PC-9 (cell line): ENCODE data around the gene CRTC1. TPM values are rescaled to one million over a fixed set of nuclear protein-coding genes. Genes with fewer than 3 reads are reported as not detected.

Experiments
- BruUV-seq: library from RNA; stranded (reverse); fragments of 400-500 nt; replicated peaks from 2 replicates; lab custom pipeline; 2021; lab: Mats Ljungman, UMichigan
- CTCF ChIA-PET: fragments of 300-600 bp; sonication (Branson Sonifier 250); formaldehyde crosslinking; loops from one replicate; lab custom pipeline; 2022; ENCODE audit warnings: antibody characterized with exemption; lab: Charles Lee
- POLR2A ChIA-PET: fragments of 300-600 bp; sonication (Branson Sonifier 250); formaldehyde crosslinking; loops from one replicate; lab custom pipeline; 2022; ENCODE audit warnings: antibody characterized with exemption; ENCODE audit not compliant: unreplicated experiment; lab: Charles Lee
- DNase-seq, 2 experiments: peaks; one replicate each; pipeline versions ENCODE4 v3.0.0 to v3.0.0-alpha.2; 2015 to 2022; ENCODE audit warnings: mixed read lengths in 1 of 2
- H2AFZ ChIP-seq: fragments of 200-600 bp; sonication (generic); 2 replicates; pipeline ENCODE4 v1.8.1; 2017; ENCODE audit warnings: antibody characterized with exemption
- H3F3A ChIP-seq: fragments of 200-600 bp; sonication (generic); 2 replicates; pipeline ENCODE4 v1.8.1; 2017; ENCODE audit warnings: antibody characterized with exemption, mild to moderate bottlenecking, low read depth; ENCODE audit not compliant: insufficient read depth
- H3K27ac ChIP-seq: fragments of 200-600 bp; sonication (generic); 2 replicates; pipeline ENCODE4 v1.6.1; 2016; ENCODE audit warnings: mixed run types
- H3K27me3 ChIP-seq: fragments of 200-600 bp; sonication (generic); 2 replicates; pipeline ENCODE4 v1.6.1; 2016; ENCODE audit warnings: low read depth, mixed run types; ENCODE audit not compliant: insufficient read depth
- H3K36me3 ChIP-seq: fragments of 200-600 bp; sonication (generic); 2 replicates; pipeline ENCODE4 v1.6.1; 2016; ENCODE audit warnings: low read depth, mixed run types
- H3K4me1 ChIP-seq: fragments of 200-600 bp; sonication (generic); replicated peaks from 2 replicates; pipeline ENCODE4 v1.6.1; 2016; ENCODE audit warnings: mixed run types; ENCODE audit not compliant: insufficient read depth
- H3K4me2 ChIP-seq: fragments of 200-600 bp; sonication (generic); 2 replicates; pipeline ENCODE4 v1.6.1; 2017; ENCODE audit warnings: mixed run types
- H3K4me3 ChIP-seq: fragments of 200-600 bp; sonication (generic); 2 replicates; pipeline ENCODE4 v1.6.1; 2016; ENCODE audit warnings: mixed run types
- H3K79me2 ChIP-seq: fragments of 200-600 bp; sonication (generic); 2 replicates; pipeline ENCODE4 v1.6.1; 2017; ENCODE audit warnings: low read depth, mixed run types
- H3K9me2 ChIP-seq: fragments of 200-600 bp; sonication (generic); 2 replicates; pipeline ENCODE4 v1.8.1; 2017; ENCODE audit warnings: mild to moderate bottlenecking; ENCODE audit not compliant: insufficient read depth
- H3K9me3 ChIP-seq: fragments of 200-600 bp; sonication (generic); 2 replicates; pipeline ENCODE4 v1.8.1; 2016; ENCODE audit warnings: low read depth; ENCODE audit not compliant: insufficient read depth
- H4K20me1 ChIP-seq: fragments of 200-600 bp; sonication (generic); 2 replicates; pipeline ENCODE4 v1.8.1; 2017; ENCODE audit not compliant: insufficient read depth
- EZH2 ChIP-seq: fragments of 200-600 bp; sonication (generic); IDR thresholded peaks from 2 replicates; pipeline ENCODE4 v1.8.0; 2017; ENCODE audit warnings: antibody characterized with exemption, low read depth
- intact Hi-C: fragments of 100-400 bp; cut with micrococcal nuclease; formaldehyde crosslinking; loops from one replicate; pipeline ENCODE4 v1.10.0; 2022; ENCODE audit not compliant: unreplicated experiment
- total RNA-seq: library from RNA; stranded (reverse); gene quantifications from 2 replicates; pipeline ENCODE4 v1.2.3, GENCODE V29; 2021
- TF ChIP-seq, protein P1 (sequence below): fragments of 200-600 bp; sonication (generic); conservative IDR thresholded peaks from 2 replicates; pipeline ENCODE4 v1.6.1; 2017; ENCODE audit warnings: mixed run types, antibody characterized with exemption, mild to moderate bottlenecking, moderate library complexity

CRTC1 gene
- total RNA-seq, 1 experiment from 2014 or later: 16.6 TPM

DNA sequence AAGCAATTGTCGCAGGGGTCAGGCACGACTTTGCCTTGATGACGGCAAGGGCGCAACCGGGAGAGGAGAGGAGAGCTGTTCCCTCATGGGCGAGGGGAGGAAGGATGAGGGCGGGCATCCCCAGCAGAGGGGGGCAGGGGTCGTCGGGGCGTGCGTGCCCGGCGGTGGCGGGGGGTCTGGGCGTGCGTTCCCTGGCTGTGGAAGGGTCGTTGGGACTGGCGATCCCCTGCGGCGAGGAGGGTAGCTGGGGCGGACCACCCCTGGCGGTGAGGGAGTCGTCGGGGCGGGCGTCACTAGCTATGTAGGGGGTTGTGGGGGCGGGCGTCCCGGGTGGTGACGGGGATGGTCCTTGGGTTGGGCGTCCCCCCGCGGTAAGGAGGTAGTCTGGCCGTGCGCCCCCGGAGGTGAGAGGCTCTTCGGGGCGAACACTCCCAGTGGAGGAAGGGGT, 106.0 kb downstream of the CRTC1 start:
- intact Hi-C loops: no loop called here
- Histone ChIP-seq H3K27me3 (peaks cover 5% of the 10 kb centered on the region; the same call in 1 of the 2 replicates), H3K4me2 (no peak overlapping the region), H3K9me2 (no peaks in the 10 kb centered on the region), H3K4me3 (no peak overlapping the region), H3K9me3 (no peaks in the 10 kb centered on the region), H3F3A (peaks cover 19% of the 10 kb centered on the region), H3K36me3 (no peaks in the 10 kb centered on the region), H3K4me1 (no peaks in the 10 kb centered on the region), H3K27ac (no peak overlapping the region), H3K79me2 (no peaks in the 10 kb centered on the region), H2AFZ (no peak overlapping the region), H4K20me1 (no peaks in the 10 kb centered on the region)
- ChIA-PET POLR2A (interaction anchor here (0.6 kb wide), 1 partner anchor 11 kb away, joined by 7 read pairs; no protein-coding TSS in a partner anchor), CTCF (no interaction called here)
- TF ChIP-seq EZH2: no peak
- TF ChIP-seq, protein P1, sequence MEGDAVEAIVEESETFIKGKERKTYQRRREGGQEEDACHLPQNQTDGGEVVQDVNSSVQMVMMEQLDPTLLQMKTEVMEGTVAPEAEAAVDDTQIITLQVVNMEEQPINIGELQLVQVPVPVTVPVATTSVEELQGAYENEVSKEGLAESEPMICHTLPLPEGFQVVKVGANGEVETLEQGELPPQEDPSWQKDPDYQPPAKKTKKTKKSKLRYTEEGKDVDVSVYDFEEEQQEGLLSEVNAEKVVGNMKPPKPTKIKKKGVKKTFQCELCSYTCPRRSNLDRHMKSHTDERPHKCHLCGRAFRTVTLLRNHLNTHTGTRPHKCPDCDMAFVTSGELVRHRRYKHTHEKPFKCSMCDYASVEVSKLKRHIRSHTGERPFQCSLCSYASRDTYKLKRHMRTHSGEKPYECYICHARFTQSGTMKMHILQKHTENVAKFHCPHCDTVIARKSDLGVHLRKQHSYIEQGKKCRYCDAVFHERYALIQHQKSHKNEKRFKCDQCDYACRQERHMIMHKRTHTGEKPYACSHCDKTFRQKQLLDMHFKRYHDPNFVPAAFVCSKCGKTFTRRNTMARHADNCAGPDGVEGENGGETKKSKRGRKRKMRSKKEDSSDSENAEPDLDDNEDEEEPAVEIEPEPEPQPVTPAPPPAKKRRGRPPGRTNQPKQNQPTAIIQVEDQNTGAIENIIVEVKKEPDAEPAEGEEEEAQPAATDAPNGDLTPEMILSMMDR: no peak
- BruUV-seq: no TSS peak
- no peak for DNase-seq

DNA sequence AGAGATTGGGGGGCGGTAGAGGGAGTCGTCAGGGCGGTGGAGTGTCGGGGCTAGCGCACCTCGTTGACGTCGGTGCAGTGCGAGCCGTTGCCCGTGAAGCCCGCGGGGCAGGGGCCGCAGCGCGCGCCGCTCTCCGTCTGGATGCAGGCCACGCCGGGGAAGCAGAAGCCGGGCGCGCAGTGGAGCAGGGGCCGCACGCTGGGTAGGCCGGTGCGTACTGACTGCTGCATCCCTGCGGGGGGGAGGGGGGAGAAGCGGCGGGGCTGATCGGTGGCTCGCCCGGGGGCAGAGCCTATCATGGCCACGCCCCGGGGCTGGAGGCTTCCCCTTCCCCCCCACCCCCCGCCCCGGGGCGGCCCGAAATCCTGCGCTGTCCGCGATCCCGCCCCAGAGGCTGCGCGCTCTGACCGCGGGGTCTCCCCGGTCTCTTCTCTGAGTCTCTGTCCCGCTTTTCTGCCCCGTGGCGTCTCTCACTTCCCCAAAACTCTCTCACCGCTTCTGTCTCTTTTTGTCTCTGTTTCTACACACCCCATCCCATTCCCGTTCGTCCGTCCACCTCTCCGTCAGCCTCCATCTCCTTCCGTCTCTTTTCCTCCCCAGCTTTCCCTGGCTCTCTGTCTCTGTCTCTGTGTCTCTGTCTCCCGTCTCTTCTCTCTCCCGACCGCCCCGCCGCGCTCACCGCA, 106.5 kb downstream of the CRTC1 start:
- ChIA-PET CTCF (no interaction called here), POLR2A (interaction anchor here (0.6 kb wide), 1 partner anchor 11 kb away, joined by 7 read pairs; no protein-coding TSS in a partner anchor)
- H3K4me2 ChIP-seq: no peak overlapping the region
- no peaks in the 10 kb centered on the region for H3K9me2 ChIP-seq
- H3K9me3 ChIP-seq: no peaks in the 10 kb centered on the region
- H3K4me1 ChIP-seq: no peaks in the 10 kb centered on the region
- no TSS peak for BruUV-seq
- no peaks in the 10 kb centered on the region for H3K79me2 ChIP-seq
- no peak overlapping the region for H2AFZ ChIP-seq
- H3F3A ChIP-seq: peaks cover 16% of the 10 kb centered on the region
- no peak overlapping the region for H3K4me3 ChIP-seq
- intact Hi-C loops: no loop called here
- no peaks in the 10 kb centered on the region for H4K20me1 ChIP-seq
- no peaks in the 10 kb centered on the region for H3K36me3 ChIP-seq
- DNase-seq: no peak
- no peak overlapping the region for H3K27ac ChIP-seq
- TF ChIP-seq, protein P1: no peak
- no peak for TF ChIP-seq EZH2
- peaks cover 5% of the 10 kb centered on the region; the same call in 1 of the 2 replicates for H3K27me3 ChIP-seq

DNA sequence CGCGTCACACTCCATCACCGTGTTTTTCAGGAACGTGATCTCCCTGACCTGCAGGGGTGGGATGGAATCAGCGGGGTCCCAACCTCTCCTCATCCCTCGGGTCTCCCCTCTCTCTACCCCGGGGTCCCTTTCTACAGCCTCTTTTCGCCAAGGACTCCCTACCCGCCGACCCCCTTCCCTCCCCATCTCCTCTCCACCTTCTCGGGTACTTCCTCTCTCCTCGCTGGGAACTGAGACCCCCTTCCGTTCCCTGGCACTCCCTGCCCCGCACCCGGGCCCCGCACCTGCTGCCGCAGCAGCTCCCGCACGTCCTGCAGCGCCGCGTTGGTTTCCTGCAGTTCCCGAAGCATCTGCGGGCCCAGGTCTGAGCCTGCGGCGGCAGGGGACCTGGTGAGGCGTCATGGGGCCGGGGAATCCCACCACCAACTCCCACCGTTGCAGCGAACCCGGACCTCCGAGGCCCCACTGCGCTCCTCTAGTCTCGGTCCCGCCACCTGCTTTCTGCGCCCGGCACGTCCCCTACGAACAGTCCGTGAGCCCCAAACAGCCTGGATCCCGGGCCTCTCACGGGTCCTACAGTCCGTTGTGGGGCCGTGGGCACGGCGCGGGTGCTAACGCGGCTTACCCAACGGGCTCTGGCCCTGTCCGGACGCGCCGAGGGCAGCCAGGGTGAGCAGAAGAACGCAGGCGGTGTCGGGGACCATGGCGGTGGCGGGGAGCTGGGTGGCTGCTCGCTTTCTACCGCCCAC, 107.3 kb downstream of the CRTC1 start, which contains the start of gene COMP:
TSS of gene COMP (minus strand) at position 740 of the 749 bp plus-strand sequence. CDS start at position 704, 36 bp downstream.
- H3F3A ChIP-seq: peaks cover 12% of the 10 kb centered on the region
- H3K27ac ChIP-seq: no peak within 1 kb of the TSS
- H3K79me2 ChIP-seq: no peaks in the 10 kb centered on the region
- H3K4me3 ChIP-seq: no peak within 1 kb of the TSS
- no peak within 1 kb of the TSS for H2AFZ ChIP-seq
- DNase-seq: no peak
- no peaks in the 10 kb centered on the region for H4K20me1 ChIP-seq
- no peaks in the 10 kb centered on the region for H3K9me2 ChIP-seq
- no peaks in the 10 kb centered on the region for H3K4me1 ChIP-seq
- ChIA-PET POLR2A (no interaction called here), CTCF (no interaction called here)
- no peak within 1 kb of the TSS for H3K4me2 ChIP-seq
- H3K36me3 ChIP-seq: no peaks in the 10 kb centered on the region
- no TSS peak for BruUV-seq
- peaks cover 5% of the 10 kb centered on the region; the same call in 1 of the 2 replicates for H3K27me3 ChIP-seq
- H3K9me3 ChIP-seq: no peaks in the 10 kb centered on the region
- intact Hi-C loops: no loop called here
- TF ChIP-seq EZH2: no peak
- TF ChIP-seq, protein P1: no peak
